Psoas muscle (tissue), 8 donors: ENCODE results near the gene TRPM6. TPM values are rescaled to one million over a fixed set of nuclear protein-coding genes. Genes with fewer than 3 reads are reported as not detected.
"Not testable (repeated sequence)": the region's sequence is repeated elsewhere in the genome, so short reads cannot be mapped to it uniquely, and the experiment has no call there.

Experiments
- ATAC-seq, 4 donors: fragments of 200-7000 bp; cut with Tn5 transposase; one replicate each; pipeline ENCODE4 v1.9.1; 2020; ENCODE audit warnings: moderate library complexity in 3 of 4, mild to moderate bottlenecking in 2 of 4
- DNase-seq, 2 donors: peaks; one replicate each; pipeline ENCODE4 v3.0.0-alpha.2; 2020
- H3K27ac ChIP-seq: fragments of 200-600 bp; one replicate; pipeline ENCODE4 v1.8.0; 2022
- H3K27me3 ChIP-seq, 3 donors: fragments of 200-600 bp in 1 of 3; one replicate each; pipeline versions ENCODE4 v1.6.1 to v1.8.0; 2013 to 2022; ENCODE audit warnings: low read length in 2 of 3, mild to moderate bottlenecking in 2 of 3, moderate library complexity in 1 of 3; ENCODE audit not compliant: insufficient read depth in 3 of 3
- H3K36me3 ChIP-seq, 2 donors: fragments of 200-600 bp in 1 of 2; one replicate each; pipeline versions ENCODE4 v1.6.1 to v1.8.0; 2013 to 2022; ENCODE audit warnings: low read depth in 1 of 2, mild to moderate bottlenecking in 1 of 2, moderate library complexity in 1 of 2; ENCODE audit not compliant: insufficient read depth in 1 of 2
- H3K4me1 ChIP-seq: fragments of 200-600 bp; one replicate; pipeline ENCODE4 v1.8.0; 2022
- H3K4me3 ChIP-seq: fragments of 200-600 bp; one replicate; pipeline ENCODE4 v1.8.0; 2022; ENCODE audit warnings: mild to moderate bottlenecking
- H3K9me3 ChIP-seq: fragments of 200-600 bp; one replicate; pipeline ENCODE4 v1.8.0; 2022
- CTCF ChIP-seq: fragments of 200-600 bp; IDR thresholded peaks from one replicate; pipeline ENCODE4 v1.8.0; 2022; ENCODE audit warnings: antibody characterized with exemption
- WGBS, 3 donors: extraction: QIAGEN DNeasy Blood & Tissue Kit; methylation state at CpG; one replicate each; pipeline versions ENCODE4 v1.1.6 to v1.1.7; 2013; 5-methylcytosine and 5-hydroxymethylcytosine counted together
- intact Hi-C, 2 donors: fragments of 100-400 bp; cut with DNase I; formaldehyde crosslinking; loops; one replicate each; pipeline versions ENCODE4 v1.11.0 to v1.14.2; 2022
- polyA plus RNA-seq, 3 donors: library from polyadenylated mRNA; stranded (reverse); fragments of 200-250 nt; gene quantifications; one replicate each; pipeline ENCODE4 v1.2.3, GENCODE V29; 2013
- total RNA-seq, 4 donors: library from RNA; stranded (reverse); fragmentation: NEBNext Ultra II Directional in 2 of 4; extraction: Animal tissue kit (Norgen Biotek cat#: 25700) in 2 of 4; gene quantifications; one replicate each; pipeline versions ENCODE4 v1.2.1 to v1.2.4, GENCODE V29; 2021 to 2023
- donor health status: healthy with polysubstance abuse.
- donor health status: DM: no; HTN: no; CAD: no; lungs with moderate emphysema.
- donor health status: Bipolar disorder and iron deficiency.
- donor health status: healthy.
- donor health status: DM: yes; HTN: yes; CAD: no.
- donor health status: DM: no; HTN: no; CAD: no.
- donor health status: DM: no; HTN: no; CAD: no.
- donor health status: DM: yes; HTN: yes; CAD: no.

TRPM6 gene
- total and polyA plus RNA-seq, 7 donors, result 0.04 to 0.27 (median 0.12) TPM; not detected in 1

- intact Hi-C loops, result no loop called here
- Histone ChIP-seq H3K36me3 (no peaks in the 10 kb centered on the region), H3K27me3 (no peaks in the 10 kb centered on the region), H3K9me3 (no peaks in the 10 kb centered on the region), H3K27ac (no peak overlapping the region), H3K4me3 (no peak overlapping the region), H3K4me1 (no peaks in the 10 kb centered on the region)
- WGBS, 3 donors, result 62 to 69% (median 68%) methylated on average over 4 of the region's 4 CpGs
- no peak for ATAC-seq
- no peak for DNase-seq
- TF ChIP-seq CTCF, result no peak
Observed at GRCh38 chr9:74867483-74867882, 20.2 kb downstream of the TRPM6 start.

DNA sequence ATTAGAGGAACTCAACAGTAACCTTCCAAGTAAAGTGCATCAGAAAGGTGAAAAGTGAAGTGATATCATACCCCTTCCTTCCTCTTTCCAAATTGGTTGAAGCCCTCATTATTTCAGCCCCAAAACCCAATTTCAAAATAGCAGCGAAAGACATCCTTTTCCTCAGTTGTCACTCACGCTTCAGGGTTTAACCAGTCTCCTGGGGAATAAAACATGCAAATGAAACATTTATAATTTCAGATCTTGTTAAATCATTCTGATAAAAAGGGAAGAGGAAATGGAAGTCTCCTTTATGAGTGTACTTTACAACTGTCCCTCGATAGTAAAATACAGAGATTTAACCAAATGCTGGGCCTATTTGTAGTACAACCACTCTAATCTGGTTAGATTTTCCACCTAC, 22.5 kb downstream of the TRPM6 start:
- no peaks in the 10 kb centered on the region for H3K36me3 ChIP-seq
- no peak for ATAC-seq
- no peak overlapping the region for H3K4me3 ChIP-seq
- 69 to 70% (median 70%) methylated on average over 3 of the region's 3 CpGs for WGBS, 3 donors
- no peak for TF ChIP-seq CTCF
- H3K4me1 ChIP-seq, result no peaks in the 10 kb centered on the region
- intact Hi-C loops, result no loop called here
- H3K27me3 ChIP-seq, result no peaks in the 10 kb centered on the region
- no peaks in the 10 kb centered on the region for H3K9me3 ChIP-seq
- H3K27ac ChIP-seq, result no peak overlapping the region
- no peak for DNase-seq

DNA sequence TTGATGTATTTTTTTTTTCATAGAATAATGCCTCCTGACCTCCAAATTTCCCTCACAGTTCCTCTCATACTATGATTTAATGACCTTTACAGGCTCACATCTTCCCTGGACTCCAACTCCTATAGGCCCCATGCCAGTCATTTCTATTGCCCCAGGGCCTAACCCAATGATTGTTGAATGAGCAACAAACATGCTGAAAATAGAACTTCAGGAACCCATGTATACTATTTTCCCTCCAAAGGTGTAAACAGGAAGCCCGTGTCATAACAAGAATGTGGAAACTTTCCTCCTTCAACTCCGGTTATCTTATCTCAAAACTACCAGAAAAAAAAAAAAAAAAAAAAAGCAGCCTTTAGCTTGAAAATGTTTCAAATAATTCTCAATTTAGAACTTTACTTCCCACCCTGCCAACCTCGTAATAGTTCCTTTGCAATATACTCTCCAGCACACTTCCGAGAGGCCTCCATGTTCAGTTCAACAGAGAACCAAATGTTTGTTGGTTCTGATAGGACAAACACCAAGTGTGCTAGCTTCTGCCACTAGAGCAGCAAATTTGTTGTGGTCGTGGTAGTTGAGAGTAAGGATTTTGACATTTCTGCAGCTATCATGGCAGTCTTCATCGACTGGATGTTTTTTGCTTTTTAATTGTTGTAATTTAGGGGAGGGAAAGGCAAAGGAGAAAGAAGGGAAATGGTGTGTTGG, 25.8 kb downstream of the TRPM6 start:
- intact Hi-C loops, result no loop called here
- 75 to 79% (median 78%) methylated on average over 6 of the region's 6 CpGs for WGBS, 3 donors
- Histone ChIP-seq H3K4me3 (no peak overlapping the region), H3K27ac (no peak overlapping the region), H3K36me3 (no peaks in the 10 kb centered on the region), H3K9me3 (no peaks in the 10 kb centered on the region), H3K4me1 (no peaks in the 10 kb centered on the region), H3K27me3 (no peaks in the 10 kb centered on the region)
- TF ChIP-seq CTCF, result no peak
- no peak for ATAC-seq
- no peak for DNase-seq

DNA sequence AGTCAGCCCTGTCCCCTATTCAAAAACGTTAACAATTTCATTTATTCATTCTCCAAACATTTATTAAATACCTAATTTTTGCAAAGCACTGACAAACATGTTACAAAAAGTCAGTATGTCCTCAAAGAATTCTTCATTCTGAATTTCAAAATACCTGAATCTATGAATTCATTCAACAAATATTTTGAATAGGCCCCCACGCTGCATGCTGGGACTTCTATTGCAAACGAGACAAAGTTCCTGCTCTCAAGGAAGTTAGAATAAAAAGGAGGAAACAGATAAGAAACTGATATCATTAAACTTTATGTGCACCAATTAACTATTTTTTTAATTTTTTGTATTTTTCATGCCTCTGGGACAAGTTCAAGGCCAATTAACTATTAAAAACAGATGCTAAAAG, 26.6 kb downstream of the TRPM6 start:
- ATAC-seq (no peak), DNase-seq (no peak)
- TF ChIP-seq CTCF, result no peak
- H3K36me3 ChIP-seq, result no peaks in the 10 kb centered on the region
- WGBS, 3 donors, result 54 to 64% (median 60%) methylated on average over 3 of the region's 3 CpGs
- intact Hi-C loops, result no loop called here
- H3K4me1 ChIP-seq, result no peaks in the 10 kb centered on the region
- no peaks in the 10 kb centered on the region for H3K27me3 ChIP-seq
- no peaks in the 10 kb centered on the region for H3K9me3 ChIP-seq
- H3K27ac ChIP-seq, result no peak overlapping the region
- H3K4me3 ChIP-seq, result no peak overlapping the region

- H3K4me1 ChIP-seq, DNase-seq, intact Hi-C loops, H3K4me3 ChIP-seq, H3K27ac ChIP-seq, ATAC-seq, H3K36me3 ChIP-seq, H3K9me3 ChIP-seq, H3K27me3 ChIP-seq: not testable (repeated sequence)
- 88 to 89% (median 88%) methylated on average over 5 of the region's 5 CpGs for WGBS, 3 donors
Observed at GRCh38 chr9:74860247-74860646, 27.5 kb downstream of the TRPM6 start.
